ENCODE data around the gene DDX6. TPM values are rescaled to one million over a fixed set of nuclear protein-coding genes. Genes with fewer than 3 reads are reported as not detected.

DDX6 gene
- total and polyA plus RNA-seq, 10 of the 15 experiments (the other 5 are each of a cell fraction or from before 2014, with no cell fraction given): 6.6 to 119 (median 48.8) TPM

- TF ChIP-seq, protein P1, sequence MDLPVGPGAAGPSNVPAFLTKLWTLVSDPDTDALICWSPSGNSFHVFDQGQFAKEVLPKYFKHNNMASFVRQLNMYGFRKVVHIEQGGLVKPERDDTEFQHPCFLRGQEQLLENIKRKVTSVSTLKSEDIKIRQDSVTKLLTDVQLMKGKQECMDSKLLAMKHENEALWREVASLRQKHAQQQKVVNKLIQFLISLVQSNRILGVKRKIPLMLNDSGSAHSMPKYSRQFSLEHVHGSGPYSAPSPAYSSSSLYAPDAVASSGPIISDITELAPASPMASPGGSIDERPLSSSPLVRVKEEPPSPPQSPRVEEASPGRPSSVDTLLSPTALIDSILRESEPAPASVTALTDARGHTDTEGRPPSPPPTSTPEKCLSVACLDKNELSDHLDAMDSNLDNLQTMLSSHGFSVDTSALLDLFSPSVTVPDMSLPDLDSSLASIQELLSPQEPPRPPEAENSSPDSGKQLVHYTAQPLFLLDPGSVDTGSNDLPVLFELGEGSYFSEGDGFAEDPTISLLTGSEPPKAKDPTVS (IDR thresholded peaks at IDR 0.05; ENCODE audit: low read depth, low read length): no peak
- TF ChIP-seq GABPA (IDR thresholded peaks at IDR 0.05; ENCODE audit: low read depth) (peak; percentile 58; the same call in 1 of the 2 replicates), NR2F1 (conservative IDR thresholded peaks at IDR 0.05) (peak; percentile 86), HCFC1 (IDR thresholded peaks at IDR 0.05; ENCODE audit: low read length) (no peak), BCLAF1 (IDR thresholded peaks at IDR 0.05) (no peak), SIN3A (IDR thresholded peaks at IDR 0.05; ENCODE audit: low read depth, low read length) (no peak), USF1 (IDR thresholded peaks at IDR 0.05; ENCODE audit: borderline replicate concordance, extremely low read length, insufficient read depth, low read depth, low read length) (no peak), ZBTB33 (IDR thresholded peaks at IDR 0.05) (no peak), CEBPZ (IDR thresholded peaks at IDR 0.05; ENCODE audit: low read depth, low read length) (no peak), TCF3 (IDR thresholded peaks at IDR 0.05; ENCODE audit: borderline replicate concordance, insufficient read depth, low read depth, low read length) (peak; percentile 9; the same call in 1 of the 2 replicates), BRCA1 (IDR thresholded peaks at IDR 0.05; ENCODE audit: low read depth, low read length) (no peak), MTA3 (IDR thresholded peaks at IDR 0.05; ENCODE audit: borderline replicate concordance, low read length) (peak; percentile 96), SRF (IDR thresholded peaks at IDR 0.05; ENCODE audit: low read depth in 2 of 2, low read length in 2 of 2) (no peak), EGR1 (IDR thresholded peaks at IDR 0.05; ENCODE audit: borderline replicate concordance in 1 of 2, low read depth in 2 of 2, low read length in 2 of 2) (no peak)
Observed at GRCh38 chr11:118820412-118821357, 29.7 kb upstream of the DDX6 start (continued).
